Gastroesophageal sphincter (tissue), 4 donors: ENCODE results near the gene PYDC1. TPM values are rescaled to one million over a fixed set of nuclear protein-coding genes. Genes with fewer than 3 reads are reported as not detected.

Experiments used
- ATAC-seq: fragments of 150-250 bp; one replicate; pipeline ENCODE4 v1.9.1; 2016; ENCODE audit warnings: mild to moderate bottlenecking, moderate library complexity
- H3K27ac ChIP-seq, 4 donors: fragments of 200-600 bp; sonication (generic) in 3 of 4; 1 replicate in 3 of 4; 2 replicates in 1 of 4; pipeline ENCODE4 v1.5.1; 2016 to 2019
- H3K27me3 ChIP-seq: fragments of 200-600 bp; sonication (generic); one replicate; pipeline ENCODE4 v1.5.1; 2019
- H3K36me3 ChIP-seq, 2 donors: fragments of 200-600 bp; sonication (generic); one replicate each; pipeline ENCODE4 v1.5.1; 2019; ENCODE audit warnings: control low read depth in 1 of 2
- H3K4me1 ChIP-seq, 3 donors: fragments of 200-600 bp; sonication (generic); 1 replicate in 2 of 3; 2 replicates in 1 of 3; pipeline ENCODE4 v1.5.1; 2016 to 2019; ENCODE audit warnings: control low read depth in 2 of 3
- H3K4me3 ChIP-seq, 2 donors: fragments of 200-600 bp; sonication (generic); one replicate each; pipeline ENCODE4 v1.5.1; 2019; ENCODE audit warnings: mild to moderate bottlenecking in 1 of 2, moderate library complexity in 1 of 2
- H3K9me3 ChIP-seq, 3 donors: fragments of 200-600 bp; sonication (generic); one replicate each; pipeline ENCODE4 v1.5.1; 2017 to 2019; ENCODE audit warnings: control low read depth in 2 of 3
- CTCF ChIP-seq, 4 experiments: fragments of 200-600 bp in 2 of 4; fragments of 450-650 bp in 2 of 4; sonication (generic) in 1 of 4; IDR thresholded peaks; one replicate each; pipeline ENCODE4 v1.5.1; 2017 to 2019; ENCODE audit warnings: antibody characterized with exemption in 4 of 4, mild to moderate bottlenecking in 2 of 4, moderate library complexity in 2 of 4
- EP300 ChIP-seq: sonication (generic); formaldehyde crosslinking; IDR thresholded peaks from one replicate; pipeline ENCODE4 v1.6.1; 2017; ENCODE audit warnings: antibody characterized with exemption, mild to moderate bottlenecking
- POLR2A ChIP-seq, 2 donors: fragments of 450-650 bp; IDR thresholded peaks; one replicate each; pipeline ENCODE4 v1.6.1; 2017; ENCODE audit warnings: antibody characterized with exemption in 2 of 2, mild to moderate bottlenecking in 2 of 2, moderate library complexity in 1 of 2
- POLR2AphosphoS5 ChIP-seq: sonication (generic); formaldehyde crosslinking; IDR thresholded peaks from one replicate; pipeline ENCODE4 v1.6.1; 2017; ENCODE audit warnings: antibody characterized with exemption
- WGBS, 2 donors: methylation state at CpG; one replicate each; pipeline ENCODE4 v1.1.5; 2018; ENCODE audit warnings: low coverage in 1 of 2; 5-methylcytosine and 5-hydroxymethylcytosine counted together
- total RNA-seq, 4 donors: library from RNA; depleted of rRNA; stranded (reverse); fragments of >200 nt; gene quantifications; one replicate each; pipeline ENCODE4 v1.1.0, GENCODE V29; 2016

Gene PYDC1
- total RNA-seq, 4 donors from 2014 or later = 0.93 TPM; not detected in 3

- Histone ChIP-seq H3K9me3 (no peaks in the 10 kb centered on the region), H3K27ac (no peak overlapping the region), H3K4me1 (no peaks in the 10 kb centered on the region), H3K27me3 (no peaks in the 10 kb centered on the region), H3K4me3 (no peak overlapping the region), H3K36me3 (peaks cover 20 to 98% of the 10 kb centered on the region in 2 donors)
- WGBS, 2 donors = 79 to 80% methylated on average over 2 of the region's 2 CpGs
- ATAC-seq = no peak
- TF ChIP-seq POLR2A (IDR thresholded peaks at IDR 0.05) (no peak), CTCF (IDR thresholded peaks at IDR 0.05) (no peak), EP300 (no peak), POLR2AphosphoS5 (no peak)
Measured at GRCh38 chr16:31193874-31194273, 23.1 kb downstream of the PYDC1 start.

GRCh38 chr16:31192856-31193642 lies 23.9 kb downstream of the PYDC1 start:
- Histone ChIP-seq H3K36me3 (peaks cover 21 to 100% of the 10 kb centered on the region in 2 donors), H3K9me3 (no peaks in the 10 kb centered on the region), H3K4me1 (no peaks in the 10 kb centered on the region), H3K4me3 (no peak overlapping the region), H3K27me3 (no peaks in the 10 kb centered on the region), H3K27ac (no peak overlapping the region)
- 82 to 86% methylated on average over 5 to 10 of the region's 16 CpGs for WGBS, 2 donors
- ATAC-seq = no peak
- no peak for TF ChIP-seq CTCF (IDR thresholded peaks at IDR 0.05)

GRCh38 chr16:31191697-31192428 lies 25.1 kb downstream of the PYDC1 start:
- Histone ChIP-seq H3K36me3 (peaks cover 21 to 100% of the 10 kb centered on the region in 2 donors), H3K27me3 (no peaks in the 10 kb centered on the region), H3K27ac (no peak overlapping the region), H3K4me1 (peaks cover 0 to 7% (median 0%) of the 10 kb centered on the region in 3 donors), H3K4me3 (no peak overlapping the region), H3K9me3 (no peaks in the 10 kb centered on the region)
- ATAC-seq = no peak
- TF ChIP-seq POLR2AphosphoS5 (no peak), CTCF (IDR thresholded peaks at IDR 0.05) (no peak), POLR2A (IDR thresholded peaks at IDR 0.05) (no peak)
- WGBS, 2 donors = 59 to 79% methylated on average over 2 to 5 of the region's 5 CpGs

- 88 to 89% methylated on average over 11 to 16 of the region's 17 CpGs for WGBS, 2 donors
Measured at GRCh38 chr16:31190818-31191444, 26.0 kb downstream of the PYDC1 start.

More at GRCh38 chr16:31190818-31191444, 26.0 kb downstream of the PYDC1 start:
- peaks cover 21 to 100% of the 10 kb centered on the region in 2 donors for H3K36me3 ChIP-seq
- H3K27ac ChIP-seq = no peak overlapping the region
- no peaks in the 10 kb centered on the region for H3K9me3 ChIP-seq
- no peak overlapping the region for H3K4me3 ChIP-seq
- H3K4me1 ChIP-seq = peaks cover 0 to 12% (median 0%) of the 10 kb centered on the region in 3 donors
- TF ChIP-seq POLR2AphosphoS5 = no peak
- TF ChIP-seq CTCF (IDR thresholded peaks at IDR 0.05) = no peak
- no peak for TF ChIP-seq EP300
- no peak for TF ChIP-seq POLR2A (IDR thresholded peaks at IDR 0.05)
- no peaks in the 10 kb centered on the region for H3K27me3 ChIP-seq
- ATAC-seq = no peak
